ENCODE data around the gene OR10J4.

OR10J4 gene
- 0 reads per million in 3 donors for total RNA-seq

- no peaks in the 10 kb centered on the region for H3K4me1 ChIP-seq (ENCODE audit: control insufficient read depth, insufficient read depth, low read length, poor library complexity, severe bottlenecking)
- no peak within 1 kb of the TSS for H3K27ac ChIP-seq (ENCODE audit: insufficient read depth, low read length, poor library complexity, severe bottlenecking)
- DNase-seq = no peak
- no peaks in the 10 kb centered on the region for H3K9me3 ChIP-seq (ENCODE audit: control insufficient read depth, low read length)
- H3K4me3 ChIP-seq (ENCODE audit: insufficient read depth, low read depth, low read length, poor library complexity, severe bottlenecking) = no peak within 1 kb of the TSS
- H3K27me3 ChIP-seq (replicated peaks; ENCODE audit: control insufficient read depth, insufficient read depth, low read length, poor library complexity, severe bottlenecking) = no peaks in the 10 kb centered on the region
- H3K36me3 ChIP-seq (ENCODE audit: control insufficient read depth, insufficient read depth, low read length) = no peaks in the 10 kb centered on the region
These were observed at the start of gene OR10J4 for GRCh38 chr1:159431904-159432303. Gene OR10J4, plus strand, starts transcription at chr1:159432204.

- no peaks in the 10 kb centered on the region for H3K9me3 ChIP-seq (ENCODE audit: control insufficient read depth, low read length)
- no peaks in the 10 kb centered on the region for H3K36me3 ChIP-seq (ENCODE audit: control insufficient read depth, insufficient read depth, low read length)
- no peak for DNase-seq
These were observed 25.2 kb upstream of the OR10J4 start for GRCh38 chr1:159406821-159407220.

DNA sequence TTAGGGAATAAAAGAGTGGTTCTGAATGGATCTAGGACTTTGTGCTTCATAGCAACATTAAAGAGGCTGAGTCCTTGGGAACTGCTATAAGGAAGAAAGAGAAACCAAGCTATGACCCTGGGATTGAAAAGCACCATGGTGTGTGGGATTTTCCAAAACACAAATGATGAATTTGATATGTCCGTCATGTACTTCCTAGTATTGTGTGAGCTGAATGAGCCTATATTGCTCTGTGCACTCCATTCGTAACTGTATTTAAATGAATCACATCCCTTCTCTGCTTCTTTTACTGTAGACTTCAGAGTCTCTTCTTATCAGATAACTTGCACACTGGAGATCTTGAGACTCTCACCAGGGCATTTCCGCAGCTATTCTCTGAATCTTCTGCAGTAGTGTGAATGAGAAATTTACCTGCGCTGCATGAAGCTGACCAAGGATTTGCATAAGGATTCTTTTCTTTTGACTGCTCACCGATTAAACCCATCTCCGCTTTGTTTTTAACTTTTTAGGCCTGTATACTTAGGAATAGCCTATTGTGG is 23.1 kb upstream of the OR10J4 start:
- no peak for DNase-seq
- Histone ChIP-seq H3K27ac (ENCODE audit: insufficient read depth, low read length, poor library complexity, severe bottlenecking) (no peak overlapping the region), H3K4me1 (ENCODE audit: control insufficient read depth, insufficient read depth, low read length, poor library complexity, severe bottlenecking) (no peaks in the 10 kb centered on the region), H3K36me3 (ENCODE audit: control insufficient read depth, insufficient read depth, low read length) (no peaks in the 10 kb centered on the region), H3K27me3 (replicated peaks; ENCODE audit: control insufficient read depth, insufficient read depth, low read length, poor library complexity, severe bottlenecking) (no peaks in the 10 kb centered on the region), H3K4me3 (ENCODE audit: insufficient read depth, low read depth, low read length, poor library complexity, severe bottlenecking) (no peak overlapping the region), H3K9me3 (ENCODE audit: control insufficient read depth, low read length) (no peaks in the 10 kb centered on the region)

More at GRCh38 chr1:159406821-159407220, 25.2 kb upstream of the OR10J4 start:
- Histone ChIP-seq H3K27ac (ENCODE audit: insufficient read depth, low read length, poor library complexity, severe bottlenecking) (no peak overlapping the region), H3K4me1 (ENCODE audit: control insufficient read depth, insufficient read depth, low read length, poor library complexity, severe bottlenecking) (no peaks in the 10 kb centered on the region), H3K27me3 (replicated peaks; ENCODE audit: control insufficient read depth, insufficient read depth, low read length, poor library complexity, severe bottlenecking) (no peaks in the 10 kb centered on the region), H3K4me3 (ENCODE audit: insufficient read depth, low read depth, low read length, poor library complexity, severe bottlenecking) (no peak overlapping the region)

GRCh38 chr1:159421821-159422220 is 10.2 kb upstream of the OR10J4 start:
- H3K9me3 ChIP-seq (ENCODE audit: control insufficient read depth, low read length) = peaks cover 3% of the 10 kb centered on the region
- no peaks in the 10 kb centered on the region for H3K4me1 ChIP-seq (ENCODE audit: control insufficient read depth, insufficient read depth, low read length, poor library complexity, severe bottlenecking)
- no peak for DNase-seq
- H3K27me3 ChIP-seq (replicated peaks; ENCODE audit: control insufficient read depth, insufficient read depth, low read length, poor library complexity, severe bottlenecking) = no peaks in the 10 kb centered on the region
- no peak overlapping the region for H3K4me3 ChIP-seq (ENCODE audit: insufficient read depth, low read depth, low read length, poor library complexity, severe bottlenecking)
- H3K36me3 ChIP-seq (ENCODE audit: control insufficient read depth, insufficient read depth, low read length) = no peaks in the 10 kb centered on the region
- H3K27ac ChIP-seq (ENCODE audit: insufficient read depth, low read length, poor library complexity, severe bottlenecking) = no peak overlapping the region

DNA sequence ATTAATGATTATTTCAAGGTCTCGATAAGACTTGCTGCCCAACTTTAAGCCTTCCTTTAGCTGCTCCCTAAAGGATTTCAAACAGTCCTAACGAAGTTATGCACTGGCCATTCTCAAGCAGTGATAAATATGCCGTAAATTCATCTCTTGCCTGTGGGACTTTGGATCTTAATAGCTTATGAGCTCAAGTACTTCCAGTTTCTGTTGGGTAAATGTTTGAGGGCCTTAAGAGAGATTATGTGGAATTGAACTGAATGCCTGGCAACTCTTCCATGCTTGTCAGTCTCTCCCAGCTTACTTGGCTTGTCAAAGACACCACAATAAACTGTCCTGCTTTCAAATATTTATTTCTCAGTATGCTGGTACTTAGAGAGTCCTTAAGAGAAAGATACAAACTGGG is 3.5 kb upstream of the OR10J4 start:
- no peak for DNase-seq
- Histone ChIP-seq H3K9me3 (ENCODE audit: control insufficient read depth, low read length) (no peaks in the 10 kb centered on the region), H3K27ac (ENCODE audit: insufficient read depth, low read length, poor library complexity, severe bottlenecking) (no peak overlapping the region), H3K4me3 (ENCODE audit: insufficient read depth, low read depth, low read length, poor library complexity, severe bottlenecking) (no peak overlapping the region), H3K27me3 (replicated peaks; ENCODE audit: control insufficient read depth, insufficient read depth, low read length, poor library complexity, severe bottlenecking) (no peaks in the 10 kb centered on the region), H3K36me3 (ENCODE audit: control insufficient read depth, insufficient read depth, low read length) (no peaks in the 10 kb centered on the region), H3K4me1 (ENCODE audit: control insufficient read depth, insufficient read depth, low read length, poor library complexity, severe bottlenecking) (no peaks in the 10 kb centered on the region)

- no peak for DNase-seq
- H3K27ac ChIP-seq (ENCODE audit: insufficient read depth, low read length, poor library complexity, severe bottlenecking) = no peak overlapping the region
- H3K27me3 ChIP-seq (replicated peaks; ENCODE audit: control insufficient read depth, insufficient read depth, low read length, poor library complexity, severe bottlenecking) = no peaks in the 10 kb centered on the region
- no peak overlapping the region for H3K4me3 ChIP-seq (ENCODE audit: insufficient read depth, low read depth, low read length, poor library complexity, severe bottlenecking)
- H3K4me1 ChIP-seq (ENCODE audit: control insufficient read depth, insufficient read depth, low read length, poor library complexity, severe bottlenecking) = no peaks in the 10 kb centered on the region
- no peaks in the 10 kb centered on the region for H3K9me3 ChIP-seq (ENCODE audit: control insufficient read depth, low read length)
- H3K36me3 ChIP-seq (ENCODE audit: control insufficient read depth, insufficient read depth, low read length) = no peaks in the 10 kb centered on the region
These were observed 2.7 kb upstream of the OR10J4 start for GRCh38 chr1:159429074-159429861.

- Histone ChIP-seq H3K27me3 (replicated peaks; ENCODE audit: control insufficient read depth, insufficient read depth, low read length, poor library complexity, severe bottlenecking) (no peaks in the 10 kb centered on the region), H3K27ac (ENCODE audit: insufficient read depth, low read length, poor library complexity, severe bottlenecking) (no peak overlapping the region), H3K36me3 (ENCODE audit: control insufficient read depth, insufficient read depth, low read length) (no peaks in the 10 kb centered on the region), H3K9me3 (ENCODE audit: control insufficient read depth, low read length) (no peaks in the 10 kb centered on the region), H3K4me3 (ENCODE audit: insufficient read depth, low read depth, low read length, poor library complexity, severe bottlenecking) (no peak overlapping the region), H3K4me1 (ENCODE audit: control insufficient read depth, insufficient read depth, low read length, poor library complexity, severe bottlenecking) (no peaks in the 10 kb centered on the region)
- DNase-seq = no peak
These were observed 1.0 kb upstream of the OR10J4 start for GRCh38 chr1:159430985-159431384.

GRCh38 chr1:159436469-159436868 is 4.5 kb downstream of the OR10J4 start:
- H3K36me3 ChIP-seq (ENCODE audit: control insufficient read depth, insufficient read depth, low read length) = no peaks in the 10 kb centered on the region
- H3K27ac ChIP-seq (ENCODE audit: insufficient read depth, low read length, poor library complexity, severe bottlenecking) = no peak overlapping the region

GRCh38 chr1:159439422-159439821 is 7.4 kb downstream of the OR10J4 start, which contains the start of gene OR10J1:
Gene OR10J1, plus strand, starts transcription at chr1:159439722. Its CDS starts 70 bp downstream, at chr1:159439792.
- DNase-seq = no peak
- Histone ChIP-seq H3K4me1 (ENCODE audit: control insufficient read depth, insufficient read depth, low read length, poor library complexity, severe bottlenecking) (no peaks in the 10 kb centered on the region), H3K27ac (ENCODE audit: insufficient read depth, low read length, poor library complexity, severe bottlenecking) (no peak within 1 kb of the TSS), H3K36me3 (ENCODE audit: control insufficient read depth, insufficient read depth, low read length) (no peaks in the 10 kb centered on the region), H3K4me3 (ENCODE audit: insufficient read depth, low read depth, low read length, poor library complexity, severe bottlenecking) (no peak within 1 kb of the TSS), H3K9me3 (ENCODE audit: control insufficient read depth, low read length) (no peaks in the 10 kb centered on the region), H3K27me3 (replicated peaks; ENCODE audit: control insufficient read depth, insufficient read depth, low read length, poor library complexity, severe bottlenecking) (no peaks in the 10 kb centered on the region)

More at GRCh38 chr1:159436469-159436868, 4.5 kb downstream of the OR10J4 start:
- Histone ChIP-seq H3K27me3 (replicated peaks; ENCODE audit: control insufficient read depth, insufficient read depth, low read length, poor library complexity, severe bottlenecking) (no peaks in the 10 kb centered on the region), H3K9me3 (ENCODE audit: control insufficient read depth, low read length) (no peaks in the 10 kb centered on the region), H3K4me3 (ENCODE audit: insufficient read depth, low read depth, low read length, poor library complexity, severe bottlenecking) (no peak overlapping the region), H3K4me1 (ENCODE audit: control insufficient read depth, insufficient read depth, low read length, poor library complexity, severe bottlenecking) (no peaks in the 10 kb centered on the region)
- no peak for DNase-seq

GRCh38 chr1:159441360-159441759 is 9.4 kb downstream of the OR10J4 start:
- no peaks in the 10 kb centered on the region for H3K36me3 ChIP-seq (ENCODE audit: control insufficient read depth, insufficient read depth, low read length)

More at GRCh38 chr1:159441360-159441759, 9.4 kb downstream of the OR10J4 start:
- DNase-seq = no peak
- H3K27ac ChIP-seq (ENCODE audit: insufficient read depth, low read length, poor library complexity, severe bottlenecking) = no peak overlapping the region
- H3K27me3 ChIP-seq (replicated peaks; ENCODE audit: control insufficient read depth, insufficient read depth, low read length, poor library complexity, severe bottlenecking) = no peaks in the 10 kb centered on the region
- no peak overlapping the region for H3K4me3 ChIP-seq (ENCODE audit: insufficient read depth, low read depth, low read length, poor library complexity, severe bottlenecking)
- H3K9me3 ChIP-seq (ENCODE audit: control insufficient read depth, low read length) = no peaks in the 10 kb centered on the region
- no peaks in the 10 kb centered on the region for H3K4me1 ChIP-seq (ENCODE audit: control insufficient read depth, insufficient read depth, low read length, poor library complexity, severe bottlenecking)

All from effector memory CD4-positive, alpha-beta T cell (primary cell).